GM23248 (cell line): ENCODE data around the gene KIF2A. TPM values are rescaled to one million over a fixed set of nuclear protein-coding genes. Genes with fewer than 3 reads are reported as not detected.

Experiments
- DNase-seq: peaks from one replicate; pipeline ENCODE4 v3.0.0-alpha.2; 2015
- H2AFZ ChIP-seq: fragments of 200-600 bp; sonication (generic); 2 replicates; pipeline ENCODE4 v1.6.1; 2016; ENCODE audit warnings: antibody characterized with exemption
- H3F3A ChIP-seq: fragments of 200-600 bp; sonication (generic); 2 replicates; pipeline ENCODE4 v1.6.1; 2016; ENCODE audit warnings: mild to moderate bottlenecking, antibody characterized with exemption, mixed run types; ENCODE audit not compliant: insufficient read depth
- H3K27ac ChIP-seq: fragments of 200-600 bp; sonication (generic); 2 replicates; pipeline ENCODE4 v1.5.1; 2016; ENCODE audit warnings: mild to moderate bottlenecking
- H3K27me3 ChIP-seq: fragments of 200-600 bp; sonication (generic); replicated peaks from 2 replicates; pipeline ENCODE4 v1.6.1; 2016; ENCODE audit warnings: mild to moderate bottlenecking; ENCODE audit not compliant: insufficient read depth
- H3K36me3 ChIP-seq: fragments of 200-600 bp; sonication (generic); 2 replicates; pipeline ENCODE4 v1.6.1; 2016; ENCODE audit warnings: low read depth, mild to moderate bottlenecking
- H3K4me1 ChIP-seq: fragments of 200-600 bp; sonication (generic); 2 replicates; pipeline ENCODE4 v1.6.1; 2016; ENCODE audit warnings: mild to moderate bottlenecking; ENCODE audit not compliant: insufficient read depth
- H3K4me2 ChIP-seq: fragments of 200-600 bp; sonication (generic); one replicate; pipeline ENCODE4 v1.6.1; 2016; ENCODE audit warnings: mild to moderate bottlenecking; ENCODE audit not compliant: unreplicated experiment
- H3K4me3 ChIP-seq: fragments of 200-600 bp; sonication (generic); 2 replicates; pipeline ENCODE4 v1.5.1; 2016; ENCODE audit warnings: mild to moderate bottlenecking
- H3K79me2 ChIP-seq: fragments of 200-600 bp; sonication (generic); 2 replicates; pipeline ENCODE4 v1.6.1; 2016; ENCODE audit warnings: mild to moderate bottlenecking; ENCODE audit not compliant: insufficient read depth
- H3K9ac ChIP-seq: fragments of 200-600 bp; sonication (generic); 2 replicates; pipeline ENCODE4 v1.6.1; 2016; ENCODE audit warnings: mild to moderate bottlenecking
- H3K9me2 ChIP-seq: fragments of 200-600 bp; sonication (generic); 2 replicates; pipeline ENCODE4 v1.6.1; 2016; ENCODE audit warnings: mixed run types, mild to moderate bottlenecking, moderate library complexity; ENCODE audit not compliant: insufficient read depth
- H3K9me3 ChIP-seq: fragments of 200-600 bp; sonication (generic); one replicate; pipeline ENCODE4 v1.6.1; 2017; ENCODE audit warnings: low read depth
- H4K20me1 ChIP-seq: fragments of 200-600 bp; sonication (generic); 2 replicates; pipeline ENCODE4 v1.6.0; 2016; ENCODE audit not compliant: insufficient read depth
- EZH2 ChIP-seq: fragments of 200-600 bp; sonication (generic); IDR thresholded peaks from 2 replicates; pipeline ENCODE4 v1.6.1; 2018; ENCODE audit warnings: antibody characterized with exemption, mild to moderate bottlenecking; ENCODE audit not compliant: insufficient read depth, poor library complexity, severe bottlenecking
- EZH2phosphoT487 ChIP-seq: fragments of 200-600 bp; sonication (generic); IDR thresholded peaks from 2 replicates; pipeline ENCODE4 v1.6.1; 2018; ENCODE audit warnings: antibody characterized with exemption, moderate library complexity, mild to moderate bottlenecking, low read depth; ENCODE audit not compliant: insufficient read depth
- whole genome bisulfite sequencing, 2 experiments: methylation state at CpG; one replicate each; pipeline ENCODE4 v1.1.6; 2015 to 2017; ENCODE audit warnings: low lambda C conversion rate in 2 of 2, low coverage in 1 of 2; ENCODE audit errors: missing lambda C conversion rate in 2 of 2; 5-methylcytosine and 5-hydroxymethylcytosine counted together
- in situ Hi-C: fragments of 300-500 bp; cut with MboI; formaldehyde crosslinking; loops from 2 replicates; pipeline ENCODE4 v1.15.0; 2020
- polyA plus RNA-seq: library from polyadenylated mRNA; unstranded; fragments of >200 nt; fragmentation: Nextera tagmentation; extraction: Ambion mirVana; gene quantifications from 2 replicates; pipeline ENCODE4 v1.2.1, GENCODE V29; 2016
- total RNA-seq: library from RNA; depleted of rRNA; stranded (reverse); fragments of >200 nt; shearing (Covaris generic); gene quantifications from 2 replicates; pipeline ENCODE4 v1.2.3, GENCODE V29; 2014; rRNA removed

Gene KIF2A
- total RNA-seq (34.5 and 40.0 TPM in 2 replicates), polyA plus RNA-seq (37.0 and 38.2 TPM in 2 replicates)

DNA sequence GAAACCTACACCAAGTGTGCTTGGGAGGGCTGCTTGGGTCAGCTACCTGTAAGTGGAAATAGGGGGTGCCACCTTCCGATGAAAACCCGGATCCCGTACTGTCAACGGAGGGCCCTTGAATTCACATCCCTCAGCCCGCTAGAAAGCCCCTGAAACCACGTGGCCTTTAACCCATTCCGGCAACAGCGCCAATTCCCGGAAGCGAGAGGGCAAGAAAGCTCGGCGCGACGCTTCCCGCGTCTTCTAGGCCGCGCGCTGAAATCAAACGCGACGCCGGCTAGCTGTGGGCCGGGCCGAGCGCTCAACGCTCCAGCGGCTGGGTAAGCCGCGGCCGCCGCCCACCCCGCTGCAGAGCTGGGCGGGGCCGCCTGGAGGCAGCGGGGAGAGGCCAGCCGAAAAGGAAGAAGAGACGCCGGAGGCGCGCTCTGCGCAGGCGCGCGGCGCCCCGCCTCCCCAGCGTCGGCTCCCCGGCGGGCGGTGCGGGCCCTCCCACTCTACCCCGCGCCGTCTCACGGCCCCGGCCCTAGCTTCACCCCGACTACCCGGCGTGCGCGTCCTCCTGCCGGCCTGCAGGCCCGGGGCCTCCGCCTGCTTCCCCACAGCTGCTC is at the start of gene KIF2A:
Gene KIF2A (plus strand): TSS at position 492 of the 608 bp plus-strand sequence. CDS start 267 bp downstream, outside the sequence.
- Histone ChIP-seq H3K9ac (peak within 1 kb of the TSS; percentile 89), H3K27ac (peak within 1 kb of the TSS; percentile 71)
- in situ Hi-C loops, result no loop called here

DNA sequence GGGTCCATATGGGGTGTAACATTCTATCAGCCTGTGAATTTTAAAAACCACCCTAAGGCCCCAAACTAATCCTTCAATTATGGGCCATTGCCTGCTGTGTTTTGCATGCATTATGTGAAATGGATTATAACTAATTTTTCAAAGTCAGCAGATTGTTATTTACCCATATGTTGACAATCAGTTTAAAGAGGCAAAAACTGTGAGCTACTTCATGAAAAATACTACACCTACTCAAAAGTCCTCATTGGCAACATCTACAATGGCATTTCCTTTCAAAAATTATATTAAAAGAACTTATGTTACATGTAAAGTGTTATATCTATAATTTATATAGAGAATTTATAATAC is 49.0 kb upstream of the KIF2A start:
- Histone ChIP-seq H3K4me1 (no peaks in the 10 kb centered on the region), H3K9me2 (no peaks in the 10 kb centered on the region), H3K9me3 (no peaks in the 10 kb centered on the region), H3K9ac (no peak overlapping the region), H3F3A (no peaks in the 10 kb centered on the region), H3K27me3 (no peaks in the 10 kb centered on the region; the same call in 1 of the 2 replicates), H3K27ac (no peak overlapping the region), H3K4me2 (no peak overlapping the region), H3K79me2 (no peaks in the 10 kb centered on the region), H4K20me1 (no peaks in the 10 kb centered on the region), H2AFZ (no peak overlapping the region), H3K36me3 (no peaks in the 10 kb centered on the region), H3K4me3 (no peak overlapping the region)
- in situ Hi-C loops, result no loop called here
- TF ChIP-seq EZH2phosphoT487 (no peak), EZH2 (no peak)
- DNase-seq, result no peak

More for the DNA sequence above, at the start of gene KIF2A:
- peak within 1 kb of the TSS; percentile 98 for H2AFZ ChIP-seq
- no peaks in the 10 kb centered on the region for H3F3A ChIP-seq
- H3K27me3 ChIP-seq, result no peaks in the 10 kb centered on the region
- H3K4me3 ChIP-seq, result peak within 1 kb of the TSS; percentile 88
- H4K20me1 ChIP-seq, result no peaks in the 10 kb centered on the region; the same call in 1 of the 2 replicates
- no peaks in the 10 kb centered on the region for H3K9me2 ChIP-seq
- TF ChIP-seq EZH2, result no peak
- no peak for TF ChIP-seq EZH2phosphoT487
- peaks cover 46% of the 10 kb centered on the region for H3K79me2 ChIP-seq
- H3K9me3 ChIP-seq, result no peaks in the 10 kb centered on the region
- H3K36me3 ChIP-seq, result no peaks in the 10 kb centered on the region
- peak within 1 kb of the TSS; percentile 82 for H3K4me2 ChIP-seq
- peak; percentile 96 for DNase-seq
- H3K4me1 ChIP-seq, result 0 out of 2 replicates have a peak, but pooled peaks cover 5% of the 10 kb centered on the region
- WGBS, 2 experiments, result 1 to 3% methylated on average over 28 to 33 of the region's 66 CpGs

- in situ Hi-C loops, result no loop called here
Measured at GRCh38 chr5:62258654-62259053, 47.4 kb upstream of the KIF2A start.

DNA sequence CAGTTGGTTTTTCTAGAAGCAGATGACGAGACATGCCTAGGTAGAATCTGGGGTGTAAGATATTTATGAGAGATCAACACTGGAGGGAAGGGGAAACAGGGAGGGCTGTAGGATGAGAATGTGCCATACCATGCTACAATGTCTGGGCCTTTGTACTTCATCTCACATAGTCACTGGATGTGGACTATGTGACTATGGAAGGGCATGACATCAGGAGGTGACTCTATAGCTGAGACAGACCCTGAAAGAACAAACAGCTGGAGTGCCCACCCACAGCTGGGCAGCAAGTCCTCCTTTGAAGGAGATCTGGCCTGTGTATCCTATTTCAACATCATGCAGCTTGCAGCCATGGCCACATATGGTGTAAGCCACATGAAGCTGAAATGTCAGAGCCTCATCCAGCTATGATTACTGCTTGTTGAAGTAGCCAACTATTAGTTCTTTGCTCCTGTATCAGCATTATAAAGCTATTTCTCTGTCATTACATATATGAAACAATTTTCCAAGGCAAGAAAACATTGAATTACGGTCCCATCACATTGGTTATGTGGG is 46.2 kb upstream of the KIF2A start:
- Histone ChIP-seq H3K79me2 (no peaks in the 10 kb centered on the region), H3K4me2 (no peak overlapping the region), H3K27me3 (no peaks in the 10 kb centered on the region; the same call in 1 of the 2 replicates), H4K20me1 (no peaks in the 10 kb centered on the region), H3K4me3 (no peak overlapping the region), H3K9ac (no peak overlapping the region), H3K9me2 (no peaks in the 10 kb centered on the region), H3F3A (no peaks in the 10 kb centered on the region), H3K27ac (no peak overlapping the region), H2AFZ (no peak overlapping the region), H3K36me3 (no peaks in the 10 kb centered on the region), H3K4me1 (no peaks in the 10 kb centered on the region), H3K9me3 (no peaks in the 10 kb centered on the region)
- 7 to 11% methylated on average over 2 of the region's 2 CpGs for WGBS, 2 experiments
- no peak for DNase-seq
- TF ChIP-seq EZH2, result no peak
- TF ChIP-seq EZH2phosphoT487, result no peak
- in situ Hi-C loops, result no loop called here

More at GRCh38 chr5:62258654-62259053, 47.4 kb upstream of the KIF2A start:
- Histone ChIP-seq H3K4me2 (no peak overlapping the region), H3K9me3 (no peaks in the 10 kb centered on the region), H3K4me1 (no peaks in the 10 kb centered on the region), H2AFZ (no peak overlapping the region), H3K9me2 (no peaks in the 10 kb centered on the region), H3K9ac (no peak overlapping the region), H4K20me1 (no peaks in the 10 kb centered on the region), H3K79me2 (no peaks in the 10 kb centered on the region), H3F3A (no peaks in the 10 kb centered on the region), H3K27me3 (no peaks in the 10 kb centered on the region; the same call in 1 of the 2 replicates), H3K36me3 (no peaks in the 10 kb centered on the region), H3K27ac (no peak overlapping the region), H3K4me3 (no peak overlapping the region)
- DNase-seq, result no peak
- TF ChIP-seq EZH2 (no peak), EZH2phosphoT487 (no peak)

DNA sequence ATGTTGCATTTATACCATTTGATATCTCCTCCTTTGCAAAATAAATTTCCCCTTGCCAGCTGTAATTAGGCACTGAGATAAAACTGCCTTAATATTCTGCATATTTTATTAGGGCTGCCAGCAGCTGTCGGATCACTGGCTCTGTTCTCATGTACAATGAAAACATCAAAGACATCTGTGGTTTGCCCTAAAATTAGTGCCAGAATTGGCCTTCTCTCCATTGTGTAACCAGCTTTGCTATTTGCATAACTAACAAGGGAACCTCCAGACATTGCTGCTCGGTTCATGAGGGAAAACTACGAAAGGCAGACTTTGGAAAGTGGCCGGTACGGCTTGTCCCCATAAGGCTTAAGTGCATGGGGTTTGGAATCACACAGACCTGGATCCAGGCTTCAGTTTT is 45.5 kb upstream of the KIF2A start:
- Histone ChIP-seq H3K27ac (no peak overlapping the region), H3K36me3 (no peaks in the 10 kb centered on the region), H2AFZ (no peak overlapping the region), H3K4me2 (no peak overlapping the region), H3K4me3 (no peak overlapping the region), H3K9me2 (no peaks in the 10 kb centered on the region), H3F3A (no peaks in the 10 kb centered on the region), H4K20me1 (no peaks in the 10 kb centered on the region), H3K27me3 (no peaks in the 10 kb centered on the region; the same call in 1 of the 2 replicates), H3K79me2 (no peaks in the 10 kb centered on the region), H3K9me3 (no peaks in the 10 kb centered on the region), H3K4me1 (no peaks in the 10 kb centered on the region), H3K9ac (no peak overlapping the region)
- no peak for TF ChIP-seq EZH2phosphoT487
- TF ChIP-seq EZH2, result no peak
- peak; percentile 2 for DNase-seq
- in situ Hi-C loops, result no loop called here
- 2 to 3% methylated on average over 5 of the region's 5 CpGs for WGBS, 2 experiments
